Ishikawa (cell line): ENCODE data around the gene SAG.

Experiments
- CEBPB ChIP-seq: IDR thresholded peaks from 2 replicates; pipeline ENCODE4 v1.6.1; 2012
- CREB1 ChIP-seq: IDR thresholded peaks from 2 replicates; pipeline ENCODE4 v1.6.1; 2012; ENCODE audit warnings: low read depth
- EGR1 ChIP-seq: IDR thresholded peaks from 2 replicates; pipeline ENCODE4 v1.6.1; 2012
- EP300 ChIP-seq: IDR thresholded peaks from 2 replicates; pipeline ENCODE4 v1.6.1; 2012; ENCODE audit warnings: borderline replicate concordance
- FOXM1 ChIP-seq: IDR thresholded peaks from 2 replicates; pipeline ENCODE4 v1.6.1; 2012; ENCODE audit warnings: low read depth, borderline replicate concordance
- MAX ChIP-seq: IDR thresholded peaks from 2 replicates; pipeline ENCODE4 v1.6.1; 2012
- NFIC ChIP-seq: IDR thresholded peaks from 2 replicates; pipeline ENCODE4 v1.6.1; 2012
- RAD21 ChIP-seq: IDR thresholded peaks from 2 replicates; pipeline ENCODE4 v1.6.1; 2012; ENCODE audit warnings: low read depth
- REST ChIP-seq: IDR thresholded peaks from 2 replicates; pipeline ENCODE4 v1.6.1; 2012; ENCODE audit warnings: low read depth, mild to moderate bottlenecking
- TAF1 ChIP-seq: IDR thresholded peaks from 2 replicates; pipeline ENCODE4 v1.6.1; 2012; ENCODE audit warnings: low read depth, mild to moderate bottlenecking
- TCF12 ChIP-seq: IDR thresholded peaks from 2 replicates; pipeline ENCODE4 v1.6.1; 2012; ENCODE audit warnings: low read depth
- TEAD4 ChIP-seq: IDR thresholded peaks from 2 replicates; pipeline ENCODE4 v1.6.1; 2012
- USF1 ChIP-seq: IDR thresholded peaks from 2 replicates; pipeline ENCODE4 v1.6.1; 2012
- YY1 ChIP-seq: IDR thresholded peaks from 2 replicates; pipeline ENCODE4 v1.6.1; 2012; ENCODE audit warnings: low read depth
- ZBTB7A ChIP-seq: IDR thresholded peaks from 2 replicates; pipeline ENCODE4 v1.6.1; 2012; ENCODE audit warnings: low read depth

The SAG gene

GRCh38 chr2:233317196-233317943 lies 9.8 kb downstream of the SAG start:
- TF ChIP-seq ZBTB7A (no peak), USF1 (no peak), REST (no peak), TAF1 (no peak), CEBPB (no peak), EP300 (no peak), TEAD4 (no peak), MAX (no peak)

GRCh38 chr2:233319256-233319655 lies 11.6 kb downstream of the SAG start:
- TF ChIP-seq REST (no peak), TAF1 (no peak), TEAD4 (no peak), CEBPB (no peak), TCF12 (no peak), YY1 (no peak), USF1 (no peak), EP300 (no peak), FOXM1 (no peak), CREB1 (no peak), RAD21 (no peak), EGR1 (no peak)

GRCh38 chr2:233320470-233320869 lies 12.9 kb downstream of the SAG start:
- TF ChIP-seq TAF1, result no peak
- no peak for TF ChIP-seq YY1
- no peak for TF ChIP-seq REST
- no peak for TF ChIP-seq NFIC
- no peak for TF ChIP-seq FOXM1
- TF ChIP-seq RAD21, result no peak
- TF ChIP-seq ZBTB7A, result no peak
- no peak for TF ChIP-seq EGR1
- no peak for TF ChIP-seq TCF12
- TF ChIP-seq TEAD4, result no peak
- no peak for TF ChIP-seq EP300
- TF ChIP-seq MAX, result no peak
- TF ChIP-seq CEBPB, result no peak
- TF ChIP-seq USF1, result no peak
- TF ChIP-seq CREB1, result no peak

GRCh38 chr2:233321166-233321565 lies 13.6 kb downstream of the SAG start:
- TF ChIP-seq MAX (no peak), CREB1 (no peak), TEAD4 (no peak), EP300 (no peak), REST (no peak), ZBTB7A (no peak), USF1 (no peak), TAF1 (no peak), RAD21 (no peak), TCF12 (no peak), CEBPB (no peak), YY1 (no peak), FOXM1 (no peak), EGR1 (no peak), NFIC (no peak)
